Umbilical cord (tissue), 2 donors: ENCODE measurements around the gene GOLGA8J. TPM values are rescaled to one million over a fixed set of nuclear protein-coding genes. Genes with fewer than 3 reads are reported as not detected.
"Not testable (repeated sequence)": the region's sequence is repeated elsewhere in the genome, so short reads cannot be mapped to it uniquely, and the experiment has no call there.

ENCODE experiments used
- DNase-seq: peaks from one replicate; pipeline ENCODE4 v3.0.0-alpha.2; 2015; ENCODE audit warnings: low spot score
- total RNA-seq: library from RNA; depleted of rRNA; stranded (reverse); fragments of >200 nt; gene quantifications from one replicate; pipeline ENCODE4 v1.2.3, GENCODE V29; 2014; ENCODE audit warnings: low replicate concordance; ENCODE audit not compliant: insufficient read depth

GOLGA8J gene
- total RNA-seq, 1 donor from 2014 or later, result 2.6 TPM

- no peak for DNase-seq
Observed at GRCh38 chr15:30073915-30074314, 8.8 kb upstream of the GOLGA8J start.

- not testable (repeated sequence) for DNase-seq
Observed at GRCh38 chr15:30080816-30081215, 1.9 kb upstream of the GOLGA8J start.

- DNase-seq, result not testable (repeated sequence)
Observed at GRCh38 chr15:30097827-30098226, 15.1 kb downstream of the GOLGA8J start.

GRCh38 chr15:30102890-30103289, 20.1 kb downstream of the GOLGA8J start:
- not testable (repeated sequence) for DNase-seq

- DNase-seq, result not testable (repeated sequence)
Observed at GRCh38 chr15:30103941-30104507, 21.3 kb downstream of the GOLGA8J start.

- not testable (repeated sequence) for DNase-seq
Observed at GRCh38 chr15:30110591-30110990, 27.8 kb downstream of the GOLGA8J start.

- DNase-seq, result peak; percentile 2
Observed at GRCh38 chr15:30130066-30130465, 47.3 kb downstream of the GOLGA8J start.

GRCh38 chr15:30134751-30135150, 52.0 kb downstream of the GOLGA8J start, which contains the start of gene GOLGA8T:
GOLGA8T (plus strand) TSS chr15:30135051; CDS start chr15:30135149, 98 bp downstream.
- not testable (repeated sequence) for DNase-seq

Other genes with a start within 250 kb of the GOLGA8J start
- not detected for gene GOLGA8T, start 52.1 kb downstream of the GOLGA8J start, total RNA-seq